Measurements from ENCODE around the gene SAPCD2. TPM values are rescaled to one million over a fixed set of nuclear protein-coding genes. Genes with fewer than 3 reads are reported as not detected.

SAPCD2 gene
- total RNA-seq, 4 donors from 2014 or later: 0.27 to 1.0 (median 0.72) TPM

DNA sequence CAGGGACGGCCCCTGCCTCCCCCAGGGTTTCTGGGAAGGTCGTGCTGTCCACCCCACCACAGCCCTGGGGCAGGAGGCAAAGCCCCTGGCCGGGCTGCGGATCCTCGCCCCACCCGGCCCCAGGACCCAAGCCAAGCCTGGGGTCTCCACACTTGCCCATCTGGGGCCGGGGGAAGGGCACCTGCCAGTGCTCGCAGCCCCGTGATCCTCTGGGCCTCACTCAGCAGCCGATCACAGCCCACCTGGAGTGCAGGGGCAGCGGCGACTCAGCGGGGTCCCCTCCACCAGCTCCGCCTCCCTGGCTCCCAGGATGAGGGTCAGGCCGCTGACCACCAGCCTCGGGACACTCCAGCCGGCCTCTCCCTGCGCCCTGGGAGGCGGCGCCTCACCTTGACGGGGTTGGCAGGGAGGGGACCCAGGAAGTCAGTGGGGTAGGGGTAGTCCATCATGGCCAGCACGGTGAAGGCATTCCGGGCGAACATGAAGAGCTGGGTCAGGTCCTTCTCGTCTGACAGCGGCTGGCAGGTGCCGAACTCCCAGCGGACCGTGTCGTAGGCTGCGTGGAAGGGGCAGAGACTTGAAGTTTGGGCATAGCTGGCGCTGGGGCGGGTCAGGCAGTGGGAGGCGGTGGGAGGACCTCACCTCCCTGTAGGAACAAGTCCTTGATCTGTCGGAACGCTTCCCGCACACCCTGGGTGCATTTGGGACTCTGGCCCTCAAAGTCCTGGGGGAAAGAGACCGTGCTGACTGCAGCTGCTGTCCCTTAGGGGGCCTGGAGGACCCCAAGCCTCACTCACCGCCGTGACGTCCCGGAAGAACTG lies 42.4 kb upstream of the SAPCD2 start:
- no peaks in the 10 kb centered on the region for H3K9me3 ChIP-seq
- H3K27ac ChIP-seq: no peak overlapping the region
- peaks cover 5 to 10% of the 10 kb centered on the region in 2 donors for H3K4me1 ChIP-seq
- no peak overlapping the region for H3K4me3 ChIP-seq (replicated peaks in 1 of 3)
- no peak for DNase-seq
- H3K27me3 ChIP-seq: no peaks in the 10 kb centered on the region
- peaks cover 15 to 19% of the 10 kb centered on the region in 2 donors for H3K36me3 ChIP-seq
- TF ChIP-seq POLR2A (IDR thresholded peaks at IDR 0.05): no peak
- TF ChIP-seq, protein P1, sequence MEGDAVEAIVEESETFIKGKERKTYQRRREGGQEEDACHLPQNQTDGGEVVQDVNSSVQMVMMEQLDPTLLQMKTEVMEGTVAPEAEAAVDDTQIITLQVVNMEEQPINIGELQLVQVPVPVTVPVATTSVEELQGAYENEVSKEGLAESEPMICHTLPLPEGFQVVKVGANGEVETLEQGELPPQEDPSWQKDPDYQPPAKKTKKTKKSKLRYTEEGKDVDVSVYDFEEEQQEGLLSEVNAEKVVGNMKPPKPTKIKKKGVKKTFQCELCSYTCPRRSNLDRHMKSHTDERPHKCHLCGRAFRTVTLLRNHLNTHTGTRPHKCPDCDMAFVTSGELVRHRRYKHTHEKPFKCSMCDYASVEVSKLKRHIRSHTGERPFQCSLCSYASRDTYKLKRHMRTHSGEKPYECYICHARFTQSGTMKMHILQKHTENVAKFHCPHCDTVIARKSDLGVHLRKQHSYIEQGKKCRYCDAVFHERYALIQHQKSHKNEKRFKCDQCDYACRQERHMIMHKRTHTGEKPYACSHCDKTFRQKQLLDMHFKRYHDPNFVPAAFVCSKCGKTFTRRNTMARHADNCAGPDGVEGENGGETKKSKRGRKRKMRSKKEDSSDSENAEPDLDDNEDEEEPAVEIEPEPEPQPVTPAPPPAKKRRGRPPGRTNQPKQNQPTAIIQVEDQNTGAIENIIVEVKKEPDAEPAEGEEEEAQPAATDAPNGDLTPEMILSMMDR (IDR thresholded peaks at IDR 0.05): no peak
- 94 to 97% methylated on average over 18 of the region's 42 CpGs for WGBS, 2 donors
- intact Hi-C loops (cut with DNase I): no loop called here

- WGBS, 2 donors: 91 to 93% methylated on average over 16 to 22 of the region's 35 CpGs
- no peaks in the 10 kb centered on the region for H3K27me3 ChIP-seq
- intact Hi-C loops (cut with DNase I): no loop called here
- no peak overlapping the region for H3K27ac ChIP-seq
- no peaks in the 10 kb centered on the region for H3K9me3 ChIP-seq
- peaks cover 23 to 27% of the 10 kb centered on the region in 2 donors for H3K36me3 ChIP-seq
- peaks cover 5 to 10% of the 10 kb centered on the region in 2 donors for H3K4me1 ChIP-seq
- TF ChIP-seq POLR2A (IDR thresholded peaks at IDR 0.05): no peak
- TF ChIP-seq, protein P1 (IDR thresholded peaks at IDR 0.05): no peak
- H3K4me3 ChIP-seq (replicated peaks in 1 of 3): no peak overlapping the region
- DNase-seq: no peak
These were observed 41.6 kb upstream of the SAPCD2 start for GRCh38 chr9:137111788-137112563.

DNA sequence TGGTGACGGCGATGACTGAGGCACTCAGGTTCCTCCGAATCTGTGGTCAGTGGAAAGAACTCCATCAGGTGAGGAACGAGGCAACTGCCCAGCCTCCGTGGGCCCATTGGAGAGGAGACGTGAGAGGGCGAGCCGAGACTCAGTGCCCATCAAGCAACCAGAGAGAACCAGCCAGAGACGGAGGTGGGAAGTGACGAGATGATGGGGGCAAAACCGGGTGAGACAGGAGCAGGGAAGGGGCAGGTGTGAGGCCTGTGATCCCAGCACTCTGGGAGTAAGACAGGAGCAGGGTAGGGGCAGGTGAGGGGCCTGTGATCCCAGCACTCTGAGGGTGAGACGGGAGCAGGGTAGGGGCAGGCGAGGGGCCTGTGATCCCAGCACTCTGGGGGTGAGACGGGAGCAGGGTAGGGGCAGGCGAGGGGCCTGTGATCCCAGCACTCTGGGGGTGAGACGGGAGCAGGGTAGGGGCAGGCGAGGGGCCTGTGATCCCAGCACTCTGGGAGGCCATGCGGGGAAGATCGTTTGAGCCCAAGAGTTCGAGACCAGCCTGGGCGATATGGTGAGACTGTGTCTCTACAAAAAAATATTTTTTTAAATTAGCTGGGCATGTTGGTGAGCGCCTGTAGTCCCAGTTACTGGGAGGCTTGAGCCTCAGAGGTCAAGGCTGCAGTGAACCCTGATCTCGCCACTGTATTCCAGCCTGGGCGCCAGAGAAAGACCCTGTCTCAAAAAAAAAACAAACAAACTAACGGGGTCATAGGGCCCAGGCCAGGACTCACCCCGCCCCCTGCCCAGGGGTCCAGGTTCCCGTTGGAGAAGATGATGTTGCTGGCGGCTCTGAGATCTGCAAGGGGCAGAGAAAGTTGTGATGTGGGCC lies 40.8 kb upstream of the SAPCD2 start:
- Histone ChIP-seq H3K27me3 (no peaks in the 10 kb centered on the region), H3K27ac (no peak overlapping the region), H3K9me3 (no peaks in the 10 kb centered on the region), H3K4me3 (replicated peaks in 1 of 3) (no peak overlapping the region), H3K4me1 (peaks cover 5 to 10% of the 10 kb centered on the region in 2 donors), H3K36me3 (peaks cover 27 to 29% of the 10 kb centered on the region in 2 donors)
- no peak for TF ChIP-seq POLR2A (IDR thresholded peaks at IDR 0.05)
- TF ChIP-seq, protein P1 (IDR thresholded peaks at IDR 0.05): no peak
- DNase-seq: no peak
- WGBS, 2 donors: 90 to 92% methylated on average over 28 of the region's 28 CpGs
- intact Hi-C loops (cut with DNase I): no loop called here

GRCh38 chr9:137110147-137110910 lies 40.0 kb upstream of the SAPCD2 start:
- DNase-seq: no peak
- H3K36me3 ChIP-seq: peaks cover 33 to 36% of the 10 kb centered on the region in 2 donors

More at GRCh38 chr9:137110147-137110910, 40.0 kb upstream of the SAPCD2 start:
- no peak overlapping the region for H3K27ac ChIP-seq
- H3K9me3 ChIP-seq: no peaks in the 10 kb centered on the region
- TF ChIP-seq, protein P1 (IDR thresholded peaks at IDR 0.05): no peak
- TF ChIP-seq POLR2A (IDR thresholded peaks at IDR 0.05): no peak
- H3K4me3 ChIP-seq (replicated peaks in 1 of 3): no peak overlapping the region
- H3K27me3 ChIP-seq: no peaks in the 10 kb centered on the region
- intact Hi-C loops (cut with DNase I): no loop called here
- WGBS, 2 donors: 91 to 95% methylated on average over 11 to 35 of the region's 38 CpGs
- peaks cover 5 to 10% of the 10 kb centered on the region in 2 donors for H3K4me1 ChIP-seq
